Measurements from ENCODE around the gene WNK2. TPM values are rescaled to one million over a fixed set of nuclear protein-coding genes. Genes with fewer than 3 reads are reported as not detected.

WNK2 gene
- total and polyA plus RNA-seq, 2 of the 4 experiments (the other 2 are of a cell fraction) = not detected

DNA sequence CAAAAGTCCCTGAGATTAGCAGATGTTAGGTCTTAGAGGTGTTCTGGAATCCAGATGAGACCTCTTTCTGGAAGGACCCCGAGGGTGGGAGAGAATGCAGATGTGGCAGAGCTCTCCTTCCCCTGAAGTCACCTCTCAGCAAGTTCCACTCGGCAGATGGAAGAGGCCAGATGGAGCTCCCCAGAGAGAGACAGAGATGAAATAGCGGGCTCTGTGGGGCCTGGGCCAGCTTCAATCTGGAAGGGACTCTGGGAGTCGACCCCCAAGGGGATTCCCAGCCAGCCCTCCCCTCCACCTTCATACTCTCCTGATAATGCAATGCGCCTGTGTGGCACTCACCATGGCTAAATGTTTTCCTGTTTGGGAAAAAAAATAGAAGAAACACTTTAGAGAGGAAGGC lies 60.2 kb downstream of the WNK2 start:
- Histone ChIP-seq H4K5ac (ENCODE audit: low read depth, low read length) (no peak overlapping the region), H4K20me1 (ENCODE audit: insufficient read depth, low read length) (no peaks in the 10 kb centered on the region), H2AK9ac (replicated peaks; ENCODE audit: low read depth, low read length, poor library complexity) (no peak overlapping the region), H3K9ac (ENCODE audit: low read depth, low read length) (no peak overlapping the region), H3K4me2 (ENCODE audit: low read depth, low read length) (no peak overlapping the region), H3K9me1 (ENCODE audit: insufficient read depth, low read length) (no peaks in the 10 kb centered on the region), H3K23ac (ENCODE audit: low read depth, low read length) (no peak overlapping the region), H3K4me1 (ENCODE audit: control insufficient read depth, insufficient read depth, low read length) (no peaks in the 10 kb centered on the region), H2AK5ac (ENCODE audit: low read depth, low read length) (no peak overlapping the region), H3K14ac (replicated peaks; ENCODE audit: low read depth, low read length) (no peak overlapping the region), H3K18ac (ENCODE audit: low read depth, low read length) (no peak overlapping the region), H3K9me3 (ENCODE audit: control insufficient read depth, insufficient read depth, low read length) (no peaks in the 10 kb centered on the region), H3K27ac (ENCODE audit: insufficient read depth, low read length) (no peak overlapping the region), H4K8ac (ENCODE audit: low read depth in 2 of 2, low read length in 2 of 2) (no peak overlapping the region), H2BK5ac (ENCODE audit: low read depth, low read length, poor library complexity, severe bottlenecking) (no peak overlapping the region), H3K56ac (ENCODE audit: extremely low read depth, insufficient read depth, low read length) (no peak overlapping the region), H3K4me3 (ENCODE audit: insufficient read depth, low read depth, low read length) (no peak overlapping the region), H4K91ac (ENCODE audit: insufficient read depth, low read depth, low read length) (no peak overlapping the region), H2BK120ac (ENCODE audit: low read depth, low read length) (no peak overlapping the region), H2AFZ (replicated peaks; ENCODE audit: low read length, poor library complexity) (no peak overlapping the region), H3K4ac (ENCODE audit: low read depth, low read length) (no peak overlapping the region), H2BK20ac (ENCODE audit: low read depth, low read length) (no peak overlapping the region), H2BK15ac (ENCODE audit: low read depth, low read length) (no peak overlapping the region), H3K36me3 (ENCODE audit: control insufficient read depth, insufficient read depth, low read length) (no peaks in the 10 kb centered on the region), H3K27me3 (ENCODE audit: control insufficient read depth, insufficient read depth, low read length) (peaks cover 13% of the 10 kb centered on the region), H3K79me1 (ENCODE audit: low read depth in 1 of 2, low read length in 2 of 2) (no peaks in the 10 kb centered on the region)
- no peak for DNase-seq
- ChIA-PET POLR2A (ENCODE audit: unreplicated experiment) (no interaction called here), CTCF (no interaction called here)
- no peak for TF ChIP-seq CHD1 (IDR thresholded peaks at IDR 0.05; ENCODE audit: low read depth, low read length)
- TF ChIP-seq, protein P1, sequence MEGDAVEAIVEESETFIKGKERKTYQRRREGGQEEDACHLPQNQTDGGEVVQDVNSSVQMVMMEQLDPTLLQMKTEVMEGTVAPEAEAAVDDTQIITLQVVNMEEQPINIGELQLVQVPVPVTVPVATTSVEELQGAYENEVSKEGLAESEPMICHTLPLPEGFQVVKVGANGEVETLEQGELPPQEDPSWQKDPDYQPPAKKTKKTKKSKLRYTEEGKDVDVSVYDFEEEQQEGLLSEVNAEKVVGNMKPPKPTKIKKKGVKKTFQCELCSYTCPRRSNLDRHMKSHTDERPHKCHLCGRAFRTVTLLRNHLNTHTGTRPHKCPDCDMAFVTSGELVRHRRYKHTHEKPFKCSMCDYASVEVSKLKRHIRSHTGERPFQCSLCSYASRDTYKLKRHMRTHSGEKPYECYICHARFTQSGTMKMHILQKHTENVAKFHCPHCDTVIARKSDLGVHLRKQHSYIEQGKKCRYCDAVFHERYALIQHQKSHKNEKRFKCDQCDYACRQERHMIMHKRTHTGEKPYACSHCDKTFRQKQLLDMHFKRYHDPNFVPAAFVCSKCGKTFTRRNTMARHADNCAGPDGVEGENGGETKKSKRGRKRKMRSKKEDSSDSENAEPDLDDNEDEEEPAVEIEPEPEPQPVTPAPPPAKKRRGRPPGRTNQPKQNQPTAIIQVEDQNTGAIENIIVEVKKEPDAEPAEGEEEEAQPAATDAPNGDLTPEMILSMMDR (conservative IDR thresholded peaks at IDR 0.05; ENCODE audit: low read depth, low read length) = no peak
- TF ChIP-seq BHLHE40 (IDR thresholded peaks at IDR 0.05; ENCODE audit: low read depth, low read length) = no peak
- TF ChIP-seq MAFK (IDR thresholded peaks at IDR 0.05; ENCODE audit: low read depth, low read length) = no peak
- TF ChIP-seq FOS (IDR thresholded peaks at IDR 0.05; ENCODE audit: low read depth, low read length) = no peak
- TF ChIP-seq CEBPB (IDR thresholded peaks at IDR 0.05; ENCODE audit: low read depth, low read length) = no peak
- TF ChIP-seq, protein P2, sequence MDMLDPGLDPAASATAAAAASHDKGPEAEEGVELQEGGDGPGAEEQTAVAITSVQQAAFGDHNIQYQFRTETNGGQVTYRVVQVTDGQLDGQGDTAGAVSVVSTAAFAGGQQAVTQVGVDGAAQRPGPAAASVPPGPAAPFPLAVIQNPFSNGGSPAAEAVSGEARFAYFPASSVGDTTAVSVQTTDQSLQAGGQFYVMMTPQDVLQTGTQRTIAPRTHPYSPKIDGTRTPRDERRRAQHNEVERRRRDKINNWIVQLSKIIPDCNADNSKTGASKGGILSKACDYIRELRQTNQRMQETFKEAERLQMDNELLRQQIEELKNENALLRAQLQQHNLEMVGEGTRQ (IDR thresholded peaks at IDR 0.05; ENCODE audit: low read depth, low read length) = no peak
- TF ChIP-seq SMC3 (IDR thresholded peaks at IDR 0.05; ENCODE audit: low read depth, low read length) = no peak
- no peak for TF ChIP-seq ELK1 (IDR thresholded peaks at IDR 0.05; ENCODE audit: borderline replicate concordance, low read depth, low read length)
- no peak for TF ChIP-seq NFE2L2 (IDR thresholded peaks at IDR 0.05; ENCODE audit: low read depth, low read length)
- no peak for TF ChIP-seq RCOR1 (IDR thresholded peaks at IDR 0.05; ENCODE audit: insufficient replicate concordance, low read length)
- no peak for TF ChIP-seq MXI1 (IDR thresholded peaks at IDR 0.05; ENCODE audit: borderline replicate concordance, low read depth, low read length)
- no peak for TF ChIP-seq RAD21 (IDR thresholded peaks at IDR 0.05; ENCODE audit: low read length)
- no peak for TF ChIP-seq POLR2A (IDR thresholded peaks at IDR 0.05; ENCODE audit: low read depth, low read length)
- no peak for TF ChIP-seq RFX5 (IDR thresholded peaks at IDR 0.05; ENCODE audit: low read depth, low read length)
- no peak for TF ChIP-seq MAZ (IDR thresholded peaks at IDR 0.05; ENCODE audit: borderline replicate concordance, low read depth, low read length)
- dilution Hi-C loops (cut with HindIII; ENCODE audit: low sequenced_read_pairs, unreplicated experiment) = no loop called here
- 60% methylated on average over 1 of the region's 5 CpGs; no CpG with 5 or more reads in 1 of the 2 experiments for WGBS, 2 experiments (ENCODE audit: extremely low coverage in 2 of 2, insufficient read length in 1 of 2)
- BruUV-seq (replicated peaks) = no TSS peak
- in situ Hi-C loops (cut with MboI; ENCODE audit: low sequenced_read_pairs) = no loop called here
- intact Hi-C loops (cut with micrococcal nuclease) = no loop called here
- ATAC-seq (ENCODE audit: low read depth) = no peak

Measured in IMR-90 (cell line).